DMS79 treated with DMSO at 0.1 percent for 48 hours (cell line): Measurements from ENCODE around the gene XRCC4.
"Not testable (repeated sequence)": the region's sequence is repeated elsewhere in the genome, so short reads cannot be mapped to it uniquely, and the experiment has no call there.

Source experiments
- DNase-seq: peaks from one replicate; lab custom pipeline; 2025; lab: John Stamatoyannopoulos, UW

The XRCC4 gene

GRCh38 chr5:83118471-83118870, 41.1 kb downstream of the XRCC4 start:
- DNase-seq: no peak

GRCh38 chr5:83118976-83119375, 41.6 kb downstream of the XRCC4 start:
- DNase-seq: no peak

GRCh38 chr5:83124593-83124992, 47.2 kb downstream of the XRCC4 start:
- no peak for DNase-seq

- no peak for DNase-seq
Measured at GRCh38 chr5:83125560-83125959, 48.2 kb downstream of the XRCC4 start.

GRCh38 chr5:83126501-83126900, 49.2 kb downstream of the XRCC4 start:
- DNase-seq: no peak

- DNase-seq: no peak
Measured at GRCh38 chr5:83133797-83134196, 56.5 kb downstream of the XRCC4 start.

GRCh38 chr5:83142526-83142925, 65.2 kb downstream of the XRCC4 start:
- DNase-seq: no peak

- no peak for DNase-seq
Measured at GRCh38 chr5:83145241-83145640, 67.9 kb downstream of the XRCC4 start.

GRCh38 chr5:83145882-83146331, 68.6 kb downstream of the XRCC4 start:
- DNase-seq: no peak

GRCh38 chr5:83146441-83146840, 69.1 kb downstream of the XRCC4 start:
- DNase-seq: no peak

GRCh38 chr5:83147593-83147992, 70.2 kb downstream of the XRCC4 start:
- no peak for DNase-seq

- no peak for DNase-seq
Measured at GRCh38 chr5:83148370-83148769, 71.0 kb downstream of the XRCC4 start.

GRCh38 chr5:83149671-83150070, 72.3 kb downstream of the XRCC4 start:
- DNase-seq: no peak

GRCh38 chr5:83151821-83152220, 74.5 kb downstream of the XRCC4 start:
- DNase-seq: no peak

GRCh38 chr5:83152996-83153395, 75.6 kb downstream of the XRCC4 start:
- not testable (repeated sequence) for DNase-seq

GRCh38 chr5:83156001-83156400, 78.7 kb downstream of the XRCC4 start:
- no peak for DNase-seq

- DNase-seq: no peak
Measured at GRCh38 chr5:83157163-83157562, 79.8 kb downstream of the XRCC4 start.

- no peak for DNase-seq
Measured at GRCh38 chr5:83162601-83163000, 85.3 kb downstream of the XRCC4 start.

GRCh38 chr5:83167538-83167937, 90.2 kb downstream of the XRCC4 start:
- DNase-seq: no peak

GRCh38 chr5:83169571-83170337, 92.4 kb downstream of the XRCC4 start:
- DNase-seq: no peak

GRCh38 chr5:83172011-83172410, 94.7 kb downstream of the XRCC4 start:
- DNase-seq: no peak

GRCh38 chr5:83172655-83173054, 95.3 kb downstream of the XRCC4 start:
- no peak for DNase-seq

- no peak for DNase-seq
Measured at GRCh38 chr5:83173826-83174225, 96.5 kb downstream of the XRCC4 start.

GRCh38 chr5:83177803-83178202, 100.5 kb downstream of the XRCC4 start:
- no peak for DNase-seq
